ENCODE measurements around the gene CCDC12. TPM values are rescaled to one million over a fixed set of nuclear protein-coding genes. Genes with fewer than 3 reads are reported as not detected.

The CCDC12 gene
- total RNA-seq, 1 experiment from 2014 or later = 46.5 TPM

GRCh38 chr3:46995901-46996562 is 19.5 kb upstream of the CCDC12 start:
- no peak for DNase-seq (ENCODE audit: low read depth, low spot score)
- intact Hi-C loops (cut with micrococcal nuclease) = no loop called here
- ChIA-PET CTCF (no interaction called here), RAD21 (ENCODE audit: low non-redundant PET in 1 of 2, low total read pairs in 2 of 2, uncharacterized antibody in 2 of 2, unreplicated experiment in 2 of 2) (no interaction called here), POLR2A (no interaction called here)
- H3K27me3 ChIP-seq (ENCODE audit: insufficient read depth, low read length) = no peaks in the 10 kb centered on the region
- peaks cover 0 to 7% of the 10 kb centered on the region in 2 experiments; a peak in 2 of 4 replicates for H3K36me3 ChIP-seq (ENCODE audit: control insufficient read depth in 1 of 2, insufficient read depth in 2 of 2, low read length in 2 of 2)
- ATAC-seq = no peak
- no peaks in the 10 kb centered on the region for H4K20me1 ChIP-seq (ENCODE audit: insufficient read depth)
- TF ChIP-seq ZNF274 (IDR thresholded peaks at IDR 0.05; ENCODE audit: low read depth, low read length) (no peak), ELF1 (IDR thresholded peaks at IDR 0.05; ENCODE audit: borderline replicate concordance, low read depth) (no peak), EGR1 (IDR thresholded peaks at IDR 0.05; ENCODE audit: low read depth) (no peak), CTCF (IDR thresholded peaks at IDR 0.05 in 2 of 3, conservative IDR thresholded peaks at IDR 0.05 in 1 of 3; ENCODE audit: borderline replicate concordance in 1 of 3, insufficient read depth in 1 of 3, low read depth in 2 of 3, low read length in 2 of 3) (no peak), POLR2AphosphoS5 (IDR thresholded peaks at IDR 0.05; ENCODE audit: low read depth, low read length) (no peak), ZFX (IDR thresholded peaks at IDR 0.05) (no peak), JUND (IDR thresholded peaks at IDR 0.05) (no peak), YY1 (IDR thresholded peaks at IDR 0.05; ENCODE audit: extremely low read depth, insufficient replicate concordance, low read depth, low read length) (no peak), ATF3 (IDR thresholded peaks at IDR 0.05) (no peak), SP1 (IDR thresholded peaks at IDR 0.05; ENCODE audit: low read depth) (no peak), RAD21 (IDR thresholded peaks at IDR 0.05; ENCODE audit: low read depth) (no peak)
- H3K4me3 ChIP-seq (replicated peaks in 1 of 2; ENCODE audit: low read depth in 1 of 2, low read length in 2 of 2) = no peak overlapping the region
- H3K27ac ChIP-seq (ENCODE audit: low read depth, low read length) = no peak overlapping the region
- H3K9me3 ChIP-seq (ENCODE audit: control insufficient read depth in 1 of 2, insufficient read depth in 1 of 2, low read depth in 1 of 2, low read length in 2 of 2) = no peaks in the 10 kb centered on the region
- H3K9ac ChIP-seq (ENCODE audit: low read length) = no peak overlapping the region
- no peak overlapping the region for H3K4me2 ChIP-seq (ENCODE audit: low read length)
- no TSS peak for BruUV-seq (replicated peaks)
- no peaks in the 10 kb centered on the region for H3K79me2 ChIP-seq (ENCODE audit: insufficient read depth, low read length)
- H3K9me2 ChIP-seq (ENCODE audit: insufficient read depth) = no peaks in the 10 kb centered on the region
- H3K4me1 ChIP-seq (ENCODE audit: control insufficient read depth in 1 of 2, insufficient read depth in 2 of 2, low read length in 2 of 2) = peaks cover 0 to 15% of the 10 kb centered on the region in 2 experiments; a peak in 1 of 4 replicates
- H2AFZ ChIP-seq (ENCODE audit: low read depth, low read length, poor library complexity, severe bottlenecking) = no peak overlapping the region
